ENCODE results near the gene RASEF.
"Not testable (repeated sequence)": the region's sequence is repeated elsewhere in the genome, so short reads cannot be mapped to it uniquely, and the experiment has no call there.

Gene RASEF

GRCh38 chr9:83062651-83063527 lies at the start of gene RASEF:
Gene RASEF (minus strand): TSS chr9:83063142. CDS start chr9:83062867, 275 bp downstream.
- in situ Hi-C loops (cut with HindIII; ENCODE audit: low sequenced_read_pairs): no loop called here

DNA sequence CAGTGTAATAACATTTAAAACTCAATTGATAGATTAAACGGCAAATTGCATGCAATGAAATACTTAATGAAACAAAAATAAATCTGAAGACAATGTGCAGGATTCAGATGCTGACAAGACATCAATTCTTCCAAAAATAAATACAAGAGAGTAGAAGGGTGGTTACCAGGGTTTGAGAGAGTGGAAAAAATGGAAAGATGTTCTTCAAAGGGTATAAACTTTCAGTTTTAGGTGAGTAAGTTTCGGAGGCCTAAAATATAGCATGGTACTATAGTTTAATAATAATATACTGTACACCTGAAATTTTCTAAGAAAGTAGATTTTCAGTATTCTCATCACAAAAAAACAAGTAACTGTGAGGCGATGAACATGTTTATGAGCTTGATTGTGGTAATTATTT lies 48.2 kb upstream of the RASEF start:
- in situ Hi-C loops (cut with HindIII; ENCODE audit: low sequenced_read_pairs): no loop called here

DNA sequence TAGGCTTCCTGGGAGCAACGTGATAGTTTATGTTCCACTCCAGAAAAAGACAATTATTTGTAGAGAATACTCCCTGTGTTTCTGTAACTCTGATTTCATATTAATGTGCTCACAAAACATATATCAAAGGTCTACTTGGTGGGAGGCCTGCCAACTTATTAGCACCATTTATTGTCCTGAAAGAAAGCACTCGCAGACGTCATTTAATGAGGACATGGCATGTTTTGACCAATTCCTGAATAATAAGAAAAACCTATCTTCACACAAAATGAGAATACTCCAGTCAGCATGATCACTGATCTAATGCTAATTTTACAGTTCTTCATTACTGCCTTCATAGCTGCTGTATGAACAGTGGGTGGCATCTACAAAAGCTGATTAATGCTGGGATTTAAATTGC lies 46.4 kb upstream of the RASEF start:
- in situ Hi-C loops (cut with HindIII; ENCODE audit: low sequenced_read_pairs): no loop called here

DNA sequence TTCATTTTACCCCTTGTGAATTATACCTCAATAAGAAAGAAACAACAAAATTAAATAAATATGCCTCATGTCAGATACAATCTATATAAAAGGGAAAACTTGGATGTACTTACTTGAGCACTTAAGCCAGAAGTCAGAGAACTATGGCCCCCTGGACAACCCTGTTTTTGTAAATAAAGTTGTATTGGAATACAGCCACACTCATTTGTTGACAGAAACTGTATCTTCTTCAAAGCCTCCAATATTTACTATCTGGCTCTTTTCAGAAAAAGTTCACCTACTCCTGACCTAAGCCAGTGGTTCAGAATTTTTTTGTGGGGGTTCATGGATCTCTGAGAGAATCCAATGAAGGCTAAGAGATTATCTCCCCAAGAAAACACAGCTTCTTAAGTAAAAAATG lies 45.3 kb upstream of the RASEF start:
- in situ Hi-C loops (cut with HindIII; ENCODE audit: low sequenced_read_pairs): no loop called here

DNA sequence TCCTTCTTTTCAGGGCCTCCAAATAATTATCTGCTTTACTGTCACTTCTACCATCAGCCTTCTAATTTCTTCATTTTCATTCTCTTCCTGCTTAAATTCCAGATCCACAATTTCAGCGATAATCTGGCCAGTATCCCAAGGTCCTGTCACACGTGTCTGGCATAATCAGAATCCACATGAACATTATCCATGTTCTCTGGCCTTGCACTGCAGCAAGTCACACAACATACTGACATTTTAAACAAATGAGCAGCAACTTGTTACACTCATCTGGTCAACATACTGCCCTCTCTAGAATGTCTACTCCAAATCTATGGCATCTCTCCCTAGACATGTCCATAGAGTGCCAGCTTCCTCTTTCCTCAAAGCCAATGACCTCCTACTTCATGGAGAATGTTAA lies 43.8 kb upstream of the RASEF start:
- in situ Hi-C loops (cut with HindIII; ENCODE audit: low sequenced_read_pairs): no loop called here

DNA sequence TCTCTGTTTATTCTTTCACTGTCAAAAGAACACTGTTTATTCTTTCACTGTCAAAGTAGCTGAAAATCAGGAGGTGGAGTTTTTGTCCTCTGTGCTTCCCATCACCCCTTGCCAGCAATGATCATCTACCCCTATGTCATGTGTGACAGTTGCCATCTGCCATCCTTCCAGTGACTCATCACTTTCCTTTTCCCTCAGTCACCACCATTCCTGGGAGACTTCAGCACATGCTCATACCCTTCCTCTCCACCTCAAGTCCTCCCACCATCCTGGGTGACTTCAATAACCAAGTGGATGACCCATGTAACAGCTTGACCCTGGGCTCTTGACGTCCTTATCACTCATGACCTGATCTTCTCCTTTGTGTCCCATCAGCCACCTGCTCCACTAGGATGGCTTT lies 43.3 kb upstream of the RASEF start:
- in situ Hi-C loops (cut with HindIII; ENCODE audit: low sequenced_read_pairs): no loop called here

- in situ Hi-C loops (cut with HindIII; ENCODE audit: low sequenced_read_pairs): no loop called here
Measured at GRCh38 chr9:83097633-83098032, 34.7 kb upstream of the RASEF start.

- in situ Hi-C loops (cut with HindIII; ENCODE audit: low sequenced_read_pairs): not testable (repeated sequence)
Measured at GRCh38 chr9:83093311-83093710, 30.4 kb upstream of the RASEF start.

DNA sequence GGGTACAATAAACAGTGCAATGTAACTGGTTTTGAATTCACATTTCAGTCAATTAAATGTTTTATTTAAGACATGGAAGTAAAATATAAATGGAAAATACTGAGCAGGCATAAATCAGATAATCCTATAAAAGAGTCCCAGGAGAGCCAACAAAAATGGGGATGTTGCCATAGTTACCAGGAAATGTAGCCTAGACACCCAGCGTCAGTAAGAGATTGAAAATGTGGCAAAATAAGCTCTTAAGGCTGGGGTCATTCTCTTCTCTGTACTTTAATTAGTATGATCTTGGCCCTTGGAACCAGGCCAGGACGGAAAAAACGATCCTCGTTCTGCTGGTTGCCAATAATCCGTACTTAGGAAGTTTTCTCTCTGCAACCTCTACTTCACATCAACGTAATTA lies 18.9 kb upstream of the RASEF start:
- in situ Hi-C loops (cut with HindIII; ENCODE audit: low sequenced_read_pairs): no loop called here

DNA sequence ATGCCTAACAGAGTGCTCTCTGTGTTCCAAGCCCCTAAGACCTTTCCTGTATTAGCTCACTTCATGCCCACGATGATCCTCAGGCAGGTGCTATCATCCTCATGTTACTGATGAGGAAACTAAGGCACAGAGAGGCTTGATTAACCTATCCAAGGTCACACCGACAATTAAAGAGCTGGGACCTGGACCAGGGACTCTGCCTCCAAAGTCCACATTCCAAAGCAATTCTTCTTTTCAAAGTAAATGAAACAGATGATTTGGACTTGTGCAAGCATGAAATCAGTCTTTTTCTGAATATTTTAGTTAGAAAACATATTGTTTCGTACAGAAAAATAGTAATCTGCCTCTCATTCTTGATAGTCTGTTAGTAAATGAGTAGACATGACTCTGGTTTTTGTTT lies 18.1 kb upstream of the RASEF start:
- in situ Hi-C loops (cut with HindIII; ENCODE audit: low sequenced_read_pairs): no loop called here

DNA sequence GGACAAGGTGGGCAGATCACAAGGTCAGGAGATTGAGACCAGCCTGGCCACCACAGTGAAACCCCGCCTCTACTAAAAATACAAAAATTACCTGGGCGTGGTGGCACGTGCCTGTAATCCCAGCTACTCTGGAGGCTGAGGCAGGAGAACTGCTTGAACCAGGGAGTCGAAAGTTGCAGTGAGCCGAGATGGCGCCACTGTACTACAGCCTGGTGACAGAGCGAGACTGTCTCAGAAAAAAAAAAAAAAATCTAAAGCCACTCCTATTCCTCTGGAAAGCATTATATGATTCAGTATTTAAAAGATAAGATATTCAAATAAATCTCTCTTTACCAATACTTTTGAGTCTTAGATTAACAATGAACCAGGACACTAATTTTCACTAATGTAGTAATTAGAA lies 13.0 kb upstream of the RASEF start:
- in situ Hi-C loops (cut with HindIII; ENCODE audit: low sequenced_read_pairs): not testable (repeated sequence)

DNA sequence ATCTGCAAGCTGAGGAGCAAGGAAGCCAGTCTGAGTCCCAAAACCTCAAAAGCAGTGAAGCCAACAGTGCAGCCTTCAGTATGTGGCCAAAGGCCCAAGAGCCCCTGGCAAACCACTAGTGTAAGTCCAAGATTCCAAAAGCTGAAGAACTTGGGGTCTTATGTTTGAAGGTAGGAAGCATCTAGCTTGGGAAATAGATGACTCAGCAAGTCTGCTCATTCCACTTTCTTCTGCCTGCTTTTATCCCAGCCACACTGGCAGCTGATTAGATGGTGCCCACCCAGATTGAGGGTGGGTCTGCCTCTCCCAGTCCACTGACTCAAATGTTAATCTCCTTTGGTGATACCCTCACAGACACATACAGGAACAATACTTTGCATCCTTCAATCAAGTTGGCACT lies 9.6 kb upstream of the RASEF start:
- in situ Hi-C loops (cut with HindIII; ENCODE audit: low sequenced_read_pairs): not testable (repeated sequence)

DNA sequence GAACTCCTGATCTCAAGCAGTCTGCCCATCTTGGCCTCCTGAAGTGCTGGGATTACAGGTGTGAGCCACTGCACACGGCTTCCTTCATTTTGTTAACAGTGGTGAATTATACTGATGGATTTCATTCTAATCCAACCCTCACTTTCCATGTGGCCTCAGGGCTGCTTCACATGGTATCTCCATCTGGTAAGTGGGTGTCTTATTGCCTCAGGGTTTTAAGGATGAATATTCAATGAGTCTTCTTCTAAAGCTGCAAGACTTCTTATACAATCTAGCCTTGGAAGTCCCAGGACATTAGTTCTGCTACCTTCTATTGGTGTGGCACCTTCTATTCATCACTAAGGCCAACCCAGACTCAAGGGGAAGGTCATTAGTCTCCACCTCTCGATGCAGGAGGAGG lies 8.7 kb upstream of the RASEF start:
- in situ Hi-C loops (cut with HindIII; ENCODE audit: low sequenced_read_pairs): no loop called here

DNA sequence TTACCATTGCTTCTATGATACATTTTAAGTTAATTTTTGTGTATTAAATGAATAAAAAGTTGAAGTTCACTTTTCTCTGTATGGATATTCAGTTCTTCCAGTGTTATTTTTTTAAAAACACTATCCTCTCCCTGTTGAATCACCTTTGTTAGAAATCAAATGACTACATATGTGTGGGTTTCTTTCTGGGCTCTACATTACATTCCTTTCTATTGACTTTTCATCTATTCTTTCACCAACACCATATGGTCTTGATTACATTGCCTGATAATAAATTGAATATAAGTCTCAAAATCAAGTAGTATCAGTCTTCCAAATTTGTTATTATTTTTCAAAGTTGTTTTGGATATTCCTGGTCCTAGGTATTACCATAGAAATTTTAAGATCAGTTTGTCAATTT lies 7.3 kb upstream of the RASEF start:
- in situ Hi-C loops (cut with HindIII; ENCODE audit: low sequenced_read_pairs): no loop called here

- in situ Hi-C loops (cut with HindIII; ENCODE audit: low sequenced_read_pairs): no loop called here
Measured at GRCh38 chr9:83069651-83070050, 6.7 kb upstream of the RASEF start.

- in situ Hi-C loops (cut with HindIII; ENCODE audit: low sequenced_read_pairs): no loop called here
Measured at GRCh38 chr9:83068414-83068813, 5.5 kb upstream of the RASEF start.

GRCh38 chr9:83067579-83067978 lies 4.6 kb upstream of the RASEF start:
- in situ Hi-C loops (cut with HindIII; ENCODE audit: low sequenced_read_pairs): no loop called here

GRCh38 chr9:83066771-83067170 lies 3.8 kb upstream of the RASEF start:
- in situ Hi-C loops (cut with HindIII; ENCODE audit: low sequenced_read_pairs): no loop called here

DNA sequence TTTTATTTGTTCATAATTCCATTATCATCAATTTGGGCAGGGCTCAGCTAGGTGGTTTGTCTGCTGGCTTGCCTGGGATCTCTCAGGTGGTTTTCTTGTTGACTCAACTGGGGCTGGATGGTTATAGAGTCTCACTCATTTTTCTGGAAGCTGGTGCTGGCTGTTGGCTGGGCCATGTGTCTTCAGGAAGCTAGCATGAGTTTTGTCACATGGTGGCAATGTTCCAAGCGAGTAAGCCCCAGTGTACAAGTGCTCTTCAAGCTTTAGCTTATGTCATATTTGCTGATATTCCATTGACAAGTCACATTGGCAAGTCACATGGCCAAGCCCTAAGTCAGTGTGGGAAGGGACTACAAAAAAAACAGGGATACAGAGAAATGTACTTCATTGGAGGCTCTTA lies 2.3 kb upstream of the RASEF start:
- in situ Hi-C loops (cut with HindIII; ENCODE audit: low sequenced_read_pairs): no loop called here

GRCh38 chr9:83061990-83062650 lies 822 bp downstream of the RASEF start:
- in situ Hi-C loops (cut with HindIII; ENCODE audit: low sequenced_read_pairs): no loop called here

- in situ Hi-C loops (cut with HindIII; ENCODE audit: low sequenced_read_pairs): no loop called here
Measured at GRCh38 chr9:83061036-83061435, 1.9 kb downstream of the RASEF start.

DNA sequence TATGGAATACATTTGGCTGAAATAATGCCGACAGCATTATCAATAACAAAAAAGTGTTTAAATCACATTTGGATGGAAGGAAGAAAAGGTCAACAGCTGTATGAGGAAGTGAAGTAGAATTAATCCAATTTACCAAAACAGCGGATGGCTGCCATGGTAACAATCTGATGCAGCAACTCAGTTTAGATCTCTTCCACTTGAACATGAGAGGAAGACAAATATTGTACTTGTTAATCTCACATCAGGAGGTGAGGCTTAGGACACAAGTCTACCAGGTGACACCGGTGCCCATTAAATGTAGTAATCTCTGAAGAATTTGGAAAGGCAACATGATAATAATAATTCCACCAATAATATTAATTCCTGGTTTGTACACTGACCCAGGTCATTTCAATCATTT lies 2.4 kb downstream of the RASEF start:
- in situ Hi-C loops (cut with HindIII; ENCODE audit: low sequenced_read_pairs): no loop called here

All from DLD1 (cell line).